ENCODE data around the gene HOXD8. TPM values are rescaled to one million over a fixed set of nuclear protein-coding genes. Genes with fewer than 3 reads are reported as not detected.

The HOXD8 gene
- total RNA-seq, 1 experiment from 2014 or later = 22.0 TPM

GRCh38 chr2:176160986-176161824 lies 31.7 kb downstream of the HOXD8 start:
- in situ Hi-C loops (cut with HindIII; ENCODE audit: low pct_unique_long_range_greater_than_20kb, low sequenced_read_pairs) = no loop called here
- DNase-seq (ENCODE audit: low read depth) = no peak

GRCh38 chr2:176161825-176162626 lies 32.5 kb downstream of the HOXD8 start:
- DNase-seq (ENCODE audit: low read depth) = no peak

GRCh38 chr2:176162911-176163671 lies 33.6 kb downstream of the HOXD8 start:
- DNase-seq (ENCODE audit: low read depth) = no peak
- in situ Hi-C loops (cut with HindIII; ENCODE audit: low pct_unique_long_range_greater_than_20kb, low sequenced_read_pairs) = no loop called here

More at GRCh38 chr2:176161825-176162626, 32.5 kb downstream of the HOXD8 start:
- in situ Hi-C loops (cut with HindIII; ENCODE audit: low pct_unique_long_range_greater_than_20kb, low sequenced_read_pairs) = no loop called here

- no peak for DNase-seq (ENCODE audit: low read depth)
- in situ Hi-C loops (cut with HindIII; ENCODE audit: low pct_unique_long_range_greater_than_20kb, low sequenced_read_pairs) = no loop called here
These were observed 34.2 kb downstream of the HOXD8 start for GRCh38 chr2:176163672-176164056.

- no peak for DNase-seq (ENCODE audit: low read depth)
- in situ Hi-C loops (cut with HindIII; ENCODE audit: low pct_unique_long_range_greater_than_20kb, low sequenced_read_pairs) = no loop called here
These were observed 34.7 kb downstream of the HOXD8 start for GRCh38 chr2:176164201-176164600.

- in situ Hi-C loops (cut with HindIII; ENCODE audit: low pct_unique_long_range_greater_than_20kb, low sequenced_read_pairs) = no loop called here
- no peak for DNase-seq (ENCODE audit: low read depth)
These were observed 35.3 kb downstream of the HOXD8 start for GRCh38 chr2:176164611-176165369.

- DNase-seq (ENCODE audit: low read depth) = no peak
- in situ Hi-C loops (cut with HindIII; ENCODE audit: low pct_unique_long_range_greater_than_20kb, low sequenced_read_pairs) = no loop called here
These were observed 36.0 kb downstream of the HOXD8 start for GRCh38 chr2:176165370-176166050.

- in situ Hi-C loops (cut with HindIII; ENCODE audit: low pct_unique_long_range_greater_than_20kb, low sequenced_read_pairs) = no loop called here
- DNase-seq (ENCODE audit: low read depth) = no peak
These were observed 36.8 kb downstream of the HOXD8 start for GRCh38 chr2:176166272-176166671.

GRCh38 chr2:176167398-176167797 lies 37.9 kb downstream of the HOXD8 start:
- in situ Hi-C loops (cut with HindIII; ENCODE audit: low pct_unique_long_range_greater_than_20kb, low sequenced_read_pairs) = no loop called here
- no peak for DNase-seq (ENCODE audit: low read depth)

- no peak for DNase-seq (ENCODE audit: low read depth)
- in situ Hi-C loops (cut with HindIII; ENCODE audit: low pct_unique_long_range_greater_than_20kb, low sequenced_read_pairs) = no loop called here
These were observed 39.7 kb downstream of the HOXD8 start for GRCh38 chr2:176169181-176169580.

- no peak for DNase-seq (ENCODE audit: low read depth)
- in situ Hi-C loops (cut with HindIII; ENCODE audit: low pct_unique_long_range_greater_than_20kb, low sequenced_read_pairs) = no loop called here
These were observed 40.2 kb downstream of the HOXD8 start for GRCh38 chr2:176169711-176170110.

GRCh38 chr2:176170602-176171305 lies 41.2 kb downstream of the HOXD8 start:
- in situ Hi-C loops (cut with HindIII; ENCODE audit: low pct_unique_long_range_greater_than_20kb, low sequenced_read_pairs) = no loop called here

GRCh38 chr2:176171351-176172006 lies 42.0 kb downstream of the HOXD8 start:
- in situ Hi-C loops (cut with HindIII; ENCODE audit: low pct_unique_long_range_greater_than_20kb, low sequenced_read_pairs) = no loop called here
- no peak for DNase-seq (ENCODE audit: low read depth)

More at GRCh38 chr2:176170602-176171305, 41.2 kb downstream of the HOXD8 start:
- no peak for DNase-seq (ENCODE audit: low read depth)

GRCh38 chr2:176172007-176172894 lies 42.7 kb downstream of the HOXD8 start:
- DNase-seq (ENCODE audit: low read depth) = no peak
- in situ Hi-C loops (cut with HindIII; ENCODE audit: low pct_unique_long_range_greater_than_20kb, low sequenced_read_pairs) = no loop called here

- in situ Hi-C loops (cut with HindIII; ENCODE audit: low pct_unique_long_range_greater_than_20kb, low sequenced_read_pairs) = no loop called here
These were observed 43.5 kb downstream of the HOXD8 start for GRCh38 chr2:176172895-176173566.

More at GRCh38 chr2:176172895-176173566, 43.5 kb downstream of the HOXD8 start:
- DNase-seq (ENCODE audit: low read depth) = no peak
